GM18907 (cell line): ENCODE data around the gene C5orf22.
A peak's percentile ranks its signal among the peaks of the same experiment; 100 is the strongest.
"Not testable (repeated sequence)": the region's sequence is repeated elsewhere in the genome, so short reads cannot be mapped to it uniquely, and the experiment has no call there.

ENCODE experiments used
- ATAC-seq: cut with Tn5 transposase; IDR thresholded peaks from one replicate; pipeline ENCODE4 v1.9.1; 2021; ENCODE audit warnings: mild to moderate bottlenecking, moderate library complexity; ENCODE audit not compliant: unreplicated experiment

C5orf22 gene

DNA sequence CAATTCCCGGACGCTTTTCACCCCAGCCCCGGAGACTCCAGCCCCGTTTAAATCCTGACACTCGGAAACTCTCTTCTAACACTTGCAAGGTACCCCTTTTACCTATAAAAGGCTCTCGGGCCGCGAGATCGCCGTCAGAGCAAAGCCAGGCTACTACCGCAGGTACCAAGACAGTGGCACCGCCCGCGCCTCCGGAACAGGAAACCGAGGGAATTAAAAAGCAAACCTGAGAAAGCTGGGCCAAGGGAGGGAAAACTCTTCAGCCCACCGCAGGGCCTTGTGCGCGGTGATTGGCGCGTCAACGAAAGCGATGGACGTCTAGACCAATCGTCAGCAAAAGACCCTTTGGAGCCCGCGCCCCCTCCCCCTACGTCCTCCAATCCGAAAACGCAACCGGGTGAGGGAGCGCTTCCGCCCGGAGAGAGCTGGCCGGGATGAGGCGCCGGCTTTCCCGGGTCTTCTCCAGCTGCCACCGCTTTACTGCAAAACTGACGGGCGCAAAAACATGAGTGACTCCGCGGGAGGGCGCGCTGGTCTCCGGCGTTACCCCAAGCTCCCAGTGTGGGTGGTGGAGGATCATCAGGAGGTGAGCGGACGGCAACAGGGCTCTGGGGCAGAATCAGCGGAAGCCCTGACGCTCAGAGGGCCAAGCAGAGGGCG, at the start of gene C5orf22, which contains the start of gene DROSHA:
Gene C5orf22 (plus strand): TSS at position 414 of the 660 bp plus-strand sequence. CDS start 92 bp downstream, at position 506.
Gene DROSHA (minus strand): TSS at position 206 of the 660 bp plus-strand sequence. CDS start 3,034 bp downstream, outside the sequence.
- peak; percentile 96 for ATAC-seq

DNA sequence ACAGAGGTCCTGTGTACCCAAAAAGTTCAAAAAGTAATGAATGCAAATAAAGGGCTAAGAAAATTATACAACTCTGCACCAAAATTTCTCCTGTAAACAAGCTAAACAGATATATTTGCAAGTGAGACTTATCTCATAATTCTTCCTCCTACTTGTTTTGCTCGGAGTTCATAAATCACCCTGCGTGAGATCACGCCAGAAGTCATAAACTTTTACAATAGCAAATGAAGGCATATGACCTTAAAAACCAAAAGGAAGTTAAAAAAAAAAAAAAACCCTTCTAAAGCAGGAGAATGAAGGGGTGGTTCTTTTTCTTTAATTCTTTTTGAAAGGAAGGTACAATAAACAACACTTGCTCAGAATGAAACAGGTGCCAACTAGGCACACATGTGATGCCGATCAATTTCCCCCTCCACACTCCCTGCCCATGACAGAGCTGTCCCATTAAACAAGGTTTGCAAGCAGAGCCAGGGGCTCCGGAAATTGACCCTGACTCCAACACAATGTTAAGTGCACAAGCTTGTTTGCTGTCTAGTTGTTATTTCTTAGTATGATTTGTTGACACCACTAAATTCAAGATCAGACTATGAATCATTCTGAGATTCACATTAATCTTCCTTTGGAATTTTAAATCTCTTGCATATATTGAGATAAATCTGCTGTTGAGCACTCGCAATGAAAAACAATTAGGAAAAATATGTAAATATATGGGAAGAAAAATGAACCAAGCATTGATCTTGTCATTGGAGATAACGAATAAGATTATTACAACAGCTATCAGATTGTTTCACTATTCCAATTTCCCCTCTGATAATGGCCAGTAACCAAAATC, 46.5 kb upstream of the C5orf22 start:
- no peak for ATAC-seq

DNA sequence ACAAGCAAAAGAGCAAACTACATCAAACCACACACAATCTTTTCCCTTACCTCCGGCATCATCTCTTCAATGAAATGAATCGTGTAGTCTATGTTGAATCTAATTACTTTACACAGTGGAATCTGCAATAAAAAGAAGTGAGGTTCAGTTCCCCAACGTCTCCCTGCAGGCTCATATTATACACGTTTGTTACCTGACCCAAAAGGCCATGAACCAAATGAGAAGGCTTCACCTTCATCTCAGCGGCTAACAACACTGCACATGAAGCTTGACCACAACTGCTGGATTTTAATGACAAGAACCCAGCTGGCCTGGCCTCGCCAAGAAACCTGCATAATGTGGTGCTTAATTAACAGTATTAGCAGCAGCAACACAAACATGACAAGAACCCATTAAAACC, 45.7 kb upstream of the C5orf22 start:
- ATAC-seq: no peak

DNA sequence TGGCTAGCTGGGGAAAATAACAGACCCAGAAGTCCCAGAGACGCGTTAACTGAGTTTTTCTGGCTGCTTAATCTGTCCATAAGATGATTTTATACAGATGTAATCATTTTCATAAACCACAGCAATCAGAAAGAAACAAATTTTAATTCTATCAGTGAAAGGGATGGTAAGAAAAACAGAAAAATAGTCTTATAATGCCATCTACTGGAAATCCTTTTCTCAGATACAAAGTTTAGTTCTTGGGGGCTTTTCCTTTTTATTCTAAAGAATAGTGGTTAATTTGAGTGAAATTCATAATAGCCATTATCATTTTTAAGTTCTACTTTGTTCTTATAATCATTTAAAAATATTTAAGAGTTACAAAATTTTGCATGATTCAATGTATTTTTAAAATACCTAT, 44.6 kb upstream of the C5orf22 start:
- no peak for ATAC-seq

DNA sequence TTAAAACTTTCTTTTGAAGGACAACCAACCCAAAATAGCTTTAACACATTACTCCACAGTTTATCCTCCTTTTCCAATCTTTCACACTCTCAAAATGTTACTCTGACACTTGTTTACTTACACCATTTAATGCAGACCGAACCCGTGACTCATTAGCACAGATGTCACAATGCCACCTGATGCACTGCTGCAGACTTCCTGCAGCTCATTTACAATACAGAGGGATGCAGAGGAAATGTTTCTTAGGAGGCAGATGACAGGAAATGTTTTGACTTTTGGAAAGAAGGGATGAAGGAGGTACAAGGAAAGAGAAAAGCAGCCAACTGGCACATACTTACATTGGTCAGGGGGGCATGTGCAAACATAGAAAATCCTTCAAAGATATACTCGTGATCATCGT, 39.2 kb upstream of the C5orf22 start:
- ATAC-seq: no peak

DNA sequence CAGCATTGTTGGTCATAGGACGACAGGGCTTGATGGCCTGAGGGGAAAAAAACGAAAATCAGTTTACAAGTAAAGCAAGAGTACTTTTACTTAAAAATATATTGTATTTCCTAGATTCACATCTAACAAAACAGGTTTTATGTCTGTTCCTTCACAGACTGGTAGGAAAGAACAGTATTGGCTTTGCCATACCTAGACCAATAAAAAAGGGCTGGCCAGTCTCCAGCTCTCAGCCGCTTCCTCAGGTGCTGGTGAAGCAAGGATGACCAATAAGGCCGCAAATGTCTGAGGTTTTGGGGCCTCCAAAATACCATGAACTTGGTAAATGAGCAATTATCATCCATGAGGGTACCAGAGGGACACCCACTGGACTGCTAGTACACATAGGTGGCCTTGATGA, 36.8 kb upstream of the C5orf22 start:
- no peak for ATAC-seq

DNA sequence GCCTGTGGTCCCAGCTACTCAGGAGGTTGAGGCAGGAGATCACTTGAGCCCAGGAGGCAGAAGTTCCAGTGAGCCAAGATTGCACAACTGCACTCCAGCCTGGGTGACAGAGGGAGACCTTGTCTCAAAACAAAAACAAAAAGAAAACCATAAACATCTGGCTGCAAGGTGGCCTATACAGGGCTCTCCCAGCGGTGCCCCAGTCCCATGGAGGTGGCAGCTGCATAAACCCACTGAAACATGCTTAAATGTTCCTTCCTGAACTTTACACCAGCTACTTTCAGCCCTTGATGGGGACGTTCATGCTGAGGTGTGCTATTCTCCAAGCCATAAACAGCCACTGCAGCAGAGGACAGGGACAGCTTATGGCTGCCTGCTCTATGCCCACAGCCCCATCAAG, 35.8 kb upstream of the C5orf22 start:
- no peak for ATAC-seq

DNA sequence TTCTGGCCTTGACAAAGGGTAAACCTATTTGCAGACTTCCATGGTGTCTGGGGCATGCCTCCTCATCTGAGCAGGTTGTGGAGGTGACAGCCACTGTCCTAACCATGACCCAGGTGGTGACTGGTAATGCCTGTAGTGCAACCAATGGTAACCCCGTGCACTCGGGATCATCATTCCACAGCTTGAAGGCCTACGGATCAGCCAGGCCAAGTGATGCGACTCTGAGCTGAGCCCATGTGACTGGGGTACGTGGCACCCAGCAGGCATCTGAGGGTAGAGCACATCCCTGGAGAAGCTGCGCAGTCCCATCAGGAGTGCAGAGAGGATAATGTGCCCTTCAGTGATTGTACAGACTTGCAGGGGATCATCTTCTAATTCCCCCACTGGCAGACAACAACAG, 35.2 kb upstream of the C5orf22 start:
- ATAC-seq: no peak

DNA sequence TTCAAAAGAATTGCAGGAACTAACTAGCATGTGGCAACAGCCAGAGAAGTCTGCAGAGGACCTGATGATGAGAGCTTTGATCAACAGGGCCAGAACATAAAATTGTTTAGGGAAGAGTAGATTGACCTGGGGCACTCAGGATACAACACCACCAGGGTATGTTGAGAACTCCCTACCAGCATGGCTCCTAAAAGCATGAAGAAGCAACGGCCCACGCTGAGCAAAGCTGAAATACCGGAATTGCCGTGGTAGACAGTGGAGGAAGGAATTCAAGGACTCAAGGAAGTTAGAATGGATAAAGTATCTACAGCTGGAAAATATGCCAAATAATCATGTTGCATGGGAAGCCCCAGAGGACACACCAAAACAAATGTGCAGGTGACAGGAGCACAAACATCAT, 31.8 kb upstream of the C5orf22 start:
- ATAC-seq: no peak

DNA sequence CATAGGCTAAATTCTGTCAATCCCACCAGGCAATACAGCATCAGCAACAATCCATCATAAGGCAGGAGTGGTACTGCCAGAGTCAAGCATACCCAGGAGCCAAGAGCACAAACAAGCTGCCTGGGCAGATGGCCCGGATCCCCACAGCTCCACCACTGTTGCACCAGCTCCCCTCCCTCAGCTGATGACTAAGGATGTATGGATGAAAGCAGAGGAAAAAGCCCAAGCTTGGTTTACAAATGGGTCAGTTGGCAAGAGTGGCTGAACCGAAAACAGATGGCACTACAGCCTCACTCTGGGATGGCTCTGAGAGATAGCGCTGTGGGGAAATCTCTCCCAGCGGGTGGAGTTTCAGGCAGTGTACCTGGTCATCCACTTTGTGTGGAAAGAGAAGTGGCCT, 29.6 kb upstream of the C5orf22 start:
- ATAC-seq: no peak

DNA sequence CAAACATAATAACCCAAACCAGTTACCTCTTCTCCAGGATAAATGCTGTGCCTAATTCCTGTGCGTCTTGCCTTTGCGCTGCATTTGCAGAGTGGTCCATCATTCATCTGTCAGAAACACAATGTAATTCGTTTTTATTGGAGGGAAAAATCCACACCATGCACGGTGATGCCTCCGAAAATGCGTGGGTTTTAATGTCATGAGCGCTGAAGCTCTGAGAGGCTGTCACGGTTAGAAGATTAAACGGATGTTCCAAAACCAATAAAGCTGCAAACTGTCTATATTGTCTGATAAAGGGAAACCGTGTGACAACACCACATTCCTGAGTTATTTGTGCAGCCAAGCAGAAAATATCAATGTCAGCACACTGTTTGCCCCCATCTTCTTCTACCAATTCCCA, 27.6 kb upstream of the C5orf22 start:
- ATAC-seq: no peak

DNA sequence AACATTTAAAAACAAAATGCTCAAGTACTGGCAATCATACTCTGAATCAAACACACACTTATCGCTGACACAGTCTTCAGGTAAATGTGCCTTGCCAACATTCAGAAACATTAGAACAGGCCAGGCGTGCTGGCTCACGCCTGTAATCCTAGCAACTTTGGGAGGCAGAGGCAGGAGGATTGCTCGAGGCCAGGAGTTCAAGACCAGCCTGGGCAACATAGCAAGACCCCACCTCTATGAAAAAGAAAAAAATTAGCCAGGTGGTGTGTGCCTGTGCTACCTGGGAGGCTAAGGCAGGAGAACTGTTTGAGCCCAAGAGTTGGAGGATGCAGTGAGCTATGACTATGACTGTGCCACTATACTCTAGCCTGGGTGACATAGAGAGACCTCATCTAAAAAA, 20.8 kb upstream of the C5orf22 start:
- ATAC-seq: no peak

DNA sequence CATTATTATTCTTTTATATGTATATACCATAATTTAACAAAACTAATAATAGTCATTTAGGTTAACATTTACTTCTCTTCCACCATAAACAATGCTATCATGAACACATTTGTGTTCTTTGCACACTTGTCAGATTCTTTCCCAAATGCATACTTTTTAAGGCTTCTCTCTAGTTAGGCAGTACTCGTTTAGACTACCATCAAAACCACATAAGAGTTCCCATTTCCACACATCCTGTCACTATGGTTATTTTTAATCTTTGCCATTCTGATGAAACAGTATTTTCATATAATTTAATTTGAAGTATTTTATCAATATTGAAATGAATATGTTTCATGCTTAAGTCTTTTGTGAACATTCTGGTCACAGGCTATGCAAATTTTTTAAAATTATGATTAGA, 15.3 kb upstream of the C5orf22 start:
- ATAC-seq: no peak

DNA sequence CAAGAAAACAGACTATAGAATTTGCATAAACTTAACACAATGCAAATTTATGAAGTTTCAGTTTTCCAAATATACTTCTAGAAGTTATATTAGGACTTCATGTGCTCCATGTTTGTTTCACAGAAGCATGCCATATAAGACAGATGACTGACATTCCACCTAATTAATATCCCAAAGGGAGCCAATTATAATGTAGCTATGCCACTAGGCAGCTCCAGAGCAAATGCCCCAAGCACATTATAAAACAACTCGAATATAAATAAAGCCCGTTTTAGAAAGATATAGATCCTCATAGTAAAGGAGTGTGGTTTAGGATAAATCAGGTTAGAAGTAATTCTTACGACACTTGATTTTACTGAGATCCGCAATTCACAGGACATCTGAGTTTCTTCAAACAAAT, 9.1 kb upstream of the C5orf22 start:
- no peak for ATAC-seq

DNA sequence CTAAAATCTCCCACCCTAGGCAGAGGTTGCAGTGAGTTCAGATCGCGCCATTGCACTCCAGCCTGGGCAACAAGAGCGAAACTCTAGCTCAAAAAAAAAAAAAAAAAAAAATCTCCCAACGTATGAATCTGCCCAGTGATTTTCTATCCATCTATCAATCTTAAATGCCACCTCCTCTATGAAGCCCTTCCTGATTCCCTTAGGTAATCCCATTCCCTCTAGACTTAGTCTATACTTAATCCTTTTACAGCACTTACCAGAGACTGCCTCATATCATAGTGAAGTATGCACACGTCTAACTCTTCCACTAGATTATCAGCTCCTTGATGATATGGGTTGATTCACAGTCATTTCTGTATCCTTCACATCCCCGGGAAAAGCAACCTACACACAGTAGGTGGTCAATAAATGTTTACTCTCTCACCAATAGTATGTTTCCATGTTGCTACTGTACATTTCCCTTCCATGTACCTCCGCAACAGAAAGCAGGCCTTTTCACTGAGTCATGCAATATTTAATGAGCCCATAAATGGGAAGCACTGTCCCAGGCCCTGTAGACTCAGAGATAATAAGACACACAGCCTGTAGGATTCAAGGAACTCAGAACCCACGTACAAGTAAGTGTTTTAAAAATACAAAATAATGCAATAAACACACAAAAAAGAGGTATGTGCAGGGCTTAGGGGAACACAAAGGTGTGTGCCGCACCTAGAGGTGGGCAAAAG, 1.4 kb upstream of the C5orf22 start:
- ATAC-seq: no peak

DNA sequence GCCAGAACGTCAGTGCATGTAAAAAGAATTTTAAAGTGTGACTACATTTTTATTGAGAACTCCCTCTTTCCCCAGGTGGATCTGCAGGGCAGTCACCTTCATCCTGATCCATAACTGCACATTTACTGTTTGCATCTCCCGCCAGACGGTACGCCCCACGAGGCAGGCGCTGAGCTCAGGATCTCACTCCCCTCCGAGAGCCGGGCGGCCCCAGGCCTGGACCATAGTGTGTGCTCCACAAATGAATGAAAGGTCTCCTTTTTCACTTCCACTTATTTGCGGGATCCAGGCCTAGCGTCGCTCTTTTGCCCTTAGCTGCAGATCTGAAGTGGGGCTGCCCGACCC, 586 bp upstream of the C5orf22 start:
- ATAC-seq: peak; percentile 36

DNA sequence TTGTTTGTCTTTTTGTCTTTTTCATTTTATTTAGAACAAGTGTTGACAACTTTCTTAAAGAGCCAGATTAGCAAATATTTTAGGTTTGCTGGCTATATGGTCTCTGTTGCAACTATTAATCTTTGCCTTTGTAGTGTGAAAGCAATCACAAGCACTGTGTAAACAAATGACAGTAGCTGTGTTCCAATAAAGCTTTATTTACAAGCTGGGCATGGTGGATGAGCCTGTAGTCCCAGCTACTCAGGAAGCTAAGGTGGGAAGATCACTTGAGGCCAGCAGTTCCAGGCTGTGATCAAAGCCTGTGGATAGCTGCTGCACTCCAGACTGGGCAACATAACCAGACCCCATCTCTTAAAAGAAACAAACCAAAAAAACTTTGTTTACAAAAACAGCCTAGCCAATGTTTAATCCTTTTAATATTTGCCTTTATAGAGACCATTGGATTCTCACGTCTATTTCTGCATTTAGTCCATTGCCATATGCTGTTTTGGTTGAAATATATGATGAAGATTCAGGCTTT, 2.5 kb downstream of the C5orf22 start:
- ATAC-seq: no peak

DNA sequence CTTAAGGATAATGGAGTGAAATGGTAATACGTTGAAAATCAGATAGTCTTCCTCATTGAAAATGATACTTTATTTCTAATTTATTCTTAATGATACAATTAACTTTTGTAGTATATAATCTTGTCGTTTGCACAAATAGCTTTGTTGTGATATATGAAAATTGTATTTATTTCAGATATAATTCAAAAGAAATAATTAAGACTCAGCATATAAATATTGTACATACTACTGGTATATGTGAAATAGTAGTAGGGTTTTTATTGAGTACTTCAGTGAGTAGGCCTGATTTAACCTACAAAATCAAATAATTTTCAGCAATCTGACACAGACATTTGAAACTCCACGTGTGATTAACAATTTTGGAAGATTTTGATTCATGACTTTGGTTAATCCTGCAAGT, 4.8 kb downstream of the C5orf22 start:
- no peak for ATAC-seq

DNA sequence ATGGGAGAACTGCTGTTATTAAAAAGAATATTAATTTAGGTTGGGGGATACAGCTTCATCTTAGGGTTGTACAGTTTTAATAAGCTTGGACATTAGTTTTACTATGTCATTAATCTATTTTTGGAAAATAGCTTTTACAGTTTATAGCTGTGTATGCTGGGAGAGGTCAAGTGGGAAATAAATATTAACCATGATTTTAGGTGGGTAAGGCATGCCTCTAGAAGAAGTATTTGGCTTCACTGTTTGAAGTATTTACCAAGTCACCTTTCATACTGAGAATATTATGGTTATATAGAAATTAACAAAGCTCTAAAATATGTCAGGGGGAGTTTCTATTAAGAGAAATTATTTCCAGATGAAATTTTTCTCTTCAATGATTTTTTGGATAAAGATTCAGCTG, 5.2 kb downstream of the C5orf22 start:
- ATAC-seq: no peak

DNA sequence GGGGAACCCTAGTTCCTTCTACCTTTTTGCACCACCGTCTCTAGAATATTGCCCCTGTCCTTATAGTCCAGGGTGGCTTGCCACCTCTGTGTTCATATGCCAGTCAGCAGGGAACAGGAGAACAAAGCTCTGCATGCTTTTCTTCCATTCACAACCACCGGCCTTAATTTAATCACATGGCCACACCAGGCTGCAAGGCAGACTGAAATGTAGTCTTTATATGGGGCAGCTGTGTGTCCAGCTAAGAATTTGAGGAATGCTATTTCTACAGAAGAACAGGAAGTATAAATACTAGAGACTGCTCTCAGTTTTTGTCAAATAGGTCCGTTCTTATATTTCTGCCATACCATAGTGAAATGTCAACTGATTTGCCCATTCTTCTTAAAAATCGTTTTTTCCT, 5.8 kb downstream of the C5orf22 start:
- ATAC-seq: no peak

DNA sequence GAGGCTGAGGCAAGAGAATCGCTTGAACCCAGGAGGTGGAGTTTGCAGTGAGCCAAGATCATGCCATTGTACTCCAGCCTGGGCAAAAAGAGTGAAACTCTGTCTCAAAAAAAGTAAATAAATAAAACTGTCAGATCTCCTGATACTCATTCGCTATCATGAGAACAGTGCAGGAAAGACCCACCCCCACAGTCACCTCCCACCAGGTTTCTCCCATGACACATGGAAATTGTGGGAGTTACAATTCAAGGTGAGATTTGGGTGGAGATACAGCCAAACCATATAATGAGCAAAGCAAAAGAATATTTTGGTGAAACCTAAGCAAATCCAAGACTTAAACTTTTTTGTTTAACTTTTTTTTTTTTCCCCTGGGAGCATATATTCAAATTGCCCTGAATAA, 17.0 kb downstream of the C5orf22 start:
- not testable (repeated sequence) for ATAC-seq

DNA sequence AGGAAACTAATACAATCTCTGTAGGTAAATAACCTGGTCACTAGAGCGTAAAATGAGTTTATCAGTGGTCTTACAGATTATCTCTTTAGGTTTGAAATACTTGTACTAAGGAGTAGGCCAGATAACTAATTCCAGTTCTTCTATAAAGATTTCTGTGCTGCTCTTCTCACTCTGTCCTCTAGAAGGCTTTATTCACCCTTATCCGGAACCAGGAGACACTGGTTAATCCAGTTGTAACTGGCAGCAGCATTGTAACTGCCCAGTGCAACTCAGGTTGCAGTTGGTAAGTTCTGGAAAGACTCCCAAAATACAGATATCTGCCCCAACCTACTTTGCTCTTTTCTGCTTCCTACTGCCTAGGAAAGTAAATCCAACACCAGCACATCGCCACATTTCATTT, 19.8 kb downstream of the C5orf22 start:
- ATAC-seq: no peak
